ENCODE data around the gene RAD50. TPM values are rescaled to one million over a fixed set of nuclear protein-coding genes. Genes with fewer than 3 reads are reported as not detected.

The RAD50 gene
- total RNA-seq, 1 donor from 2014 or later: 21.3 TPM

GRCh38 chr5:132656774-132657355 lies 100.1 kb downstream of the RAD50 start:
- no peak overlapping the region for H3K4me3 ChIP-seq (ENCODE audit: low read depth, low read length)
- DNase-seq (ENCODE audit: low read depth): no peak
- no peak for TF ChIP-seq CTCF (conservative IDR thresholded peaks at IDR 0.05; ENCODE audit: low read depth, low read length)

- no peak for DNase-seq (ENCODE audit: low read depth)
- H3K4me3 ChIP-seq (ENCODE audit: low read depth, low read length): no peak within 1 kb of the TSS
- no peak for TF ChIP-seq CTCF (conservative IDR thresholded peaks at IDR 0.05; ENCODE audit: low read depth, low read length)
Observed at GRCh38 chr5:132657676-132658380, 101.1 kb downstream of the RAD50 start, which contains the start of gene IL13. Gene IL13 (plus strand): TSS chr5:132658173. CDS start chr5:132658187, 14 bp downstream.

- DNase-seq (ENCODE audit: low read depth): no peak
- TF ChIP-seq CTCF (conservative IDR thresholded peaks at IDR 0.05; ENCODE audit: low read depth, low read length): no peak
- no peak overlapping the region for H3K4me3 ChIP-seq (ENCODE audit: low read depth, low read length)
Observed at GRCh38 chr5:132658381-132659302, 101.9 kb downstream of the RAD50 start.

GRCh38 chr5:132659598-132660493 lies 103.1 kb downstream of the RAD50 start:
- DNase-seq (ENCODE audit: low read depth): no peak
- no peak overlapping the region for H3K4me3 ChIP-seq (ENCODE audit: low read depth, low read length)
- TF ChIP-seq CTCF (conservative IDR thresholded peaks at IDR 0.05; ENCODE audit: low read depth, low read length): no peak

GRCh38 chr5:132661231-132662003 lies 104.6 kb downstream of the RAD50 start:
- peak; percentile 11 for TF ChIP-seq CTCF (conservative IDR thresholded peaks at IDR 0.05; ENCODE audit: low read depth, low read length)
- DNase-seq (ENCODE audit: low read depth): no peak
- H3K4me3 ChIP-seq (ENCODE audit: low read depth, low read length): no peak overlapping the region

Data from epithelial cell of proximal tubule (primary cell).